GM11168 (cell line): ENCODE measurements around the gene ANO1.
"Not testable (repeated sequence)": the region's sequence is repeated elsewhere in the genome, so short reads cannot be mapped to it uniquely, and the experiment has no call there.

Experiments used
- in situ Hi-C: fragments of 300-500 bp; cut with MboI; formaldehyde crosslinking; loops from one replicate; pipeline ENCODE4 v1.12.0; 2022; ENCODE audit warnings: low sequenced_read_pairs; ENCODE audit not compliant: unreplicated experiment

Gene ANO1

GRCh38 chr11:70202920-70203750 is 125.0 kb downstream of the ANO1 start, which contains the start of gene FADD:
FADD (plus strand) TSS chr11:70203296; CDS start chr11:70203460, 164 bp downstream.
- in situ Hi-C loops = no loop called here

DNA sequence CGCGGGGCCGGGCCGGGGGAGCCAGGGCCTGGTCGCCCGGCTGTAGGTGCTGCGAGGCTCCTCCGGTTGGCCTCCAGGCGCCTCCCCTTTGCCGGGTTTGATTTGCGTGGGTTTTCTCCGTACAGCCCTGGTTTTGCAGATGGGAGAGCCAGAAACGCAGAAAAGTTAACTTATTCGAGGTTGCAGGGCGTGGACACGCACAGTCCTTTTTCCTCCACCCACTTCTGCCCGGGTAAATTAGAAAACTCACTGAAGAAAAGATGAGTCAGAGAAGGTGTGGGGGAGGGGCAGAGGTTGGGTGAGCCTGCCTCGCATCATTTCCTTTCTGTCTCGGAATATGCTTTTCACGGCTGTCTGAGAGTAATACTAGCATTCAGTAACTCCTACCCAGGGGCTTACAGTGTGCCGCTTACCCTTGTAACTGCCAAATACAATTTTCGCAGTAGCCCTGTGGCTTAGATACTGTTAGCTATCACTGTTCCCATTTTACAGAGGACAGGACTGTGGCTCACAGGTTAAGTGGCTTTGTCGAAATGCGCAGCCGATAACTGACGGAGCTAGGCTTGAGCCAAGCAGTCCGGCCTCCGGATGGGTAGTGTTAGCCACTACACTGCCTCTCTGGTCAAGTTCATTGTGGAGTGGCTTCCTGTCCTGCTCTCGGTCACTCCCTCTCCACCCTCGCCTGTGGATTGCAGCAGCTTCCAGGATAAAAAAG is 125.8 kb downstream of the ANO1 start:
- in situ Hi-C loops = no loop called here

DNA sequence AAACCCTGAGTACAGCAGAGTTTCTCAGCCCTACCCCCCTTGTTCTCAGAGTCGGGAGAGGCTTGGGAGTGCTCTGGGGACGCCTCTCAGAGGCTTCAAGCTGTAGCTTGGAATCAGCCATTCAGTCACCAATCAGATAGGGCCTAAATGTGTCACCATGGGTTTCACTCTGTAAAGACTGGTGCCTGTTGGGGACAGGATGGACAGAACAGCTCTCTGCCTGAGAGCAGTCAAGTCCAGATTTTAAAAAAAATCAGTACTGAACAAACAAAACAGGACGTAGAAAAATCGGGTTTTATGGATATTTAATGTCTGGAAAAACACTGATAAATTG is 126.3 kb downstream of the ANO1 start:
- in situ Hi-C loops = no loop called here

GRCh38 chr11:70205049-70205725 is 127.1 kb downstream of the ANO1 start:
- in situ Hi-C loops = no loop called here

- in situ Hi-C loops = no loop called here
Observed at GRCh38 chr11:70205766-70206165, 127.6 kb downstream of the ANO1 start.

DNA sequence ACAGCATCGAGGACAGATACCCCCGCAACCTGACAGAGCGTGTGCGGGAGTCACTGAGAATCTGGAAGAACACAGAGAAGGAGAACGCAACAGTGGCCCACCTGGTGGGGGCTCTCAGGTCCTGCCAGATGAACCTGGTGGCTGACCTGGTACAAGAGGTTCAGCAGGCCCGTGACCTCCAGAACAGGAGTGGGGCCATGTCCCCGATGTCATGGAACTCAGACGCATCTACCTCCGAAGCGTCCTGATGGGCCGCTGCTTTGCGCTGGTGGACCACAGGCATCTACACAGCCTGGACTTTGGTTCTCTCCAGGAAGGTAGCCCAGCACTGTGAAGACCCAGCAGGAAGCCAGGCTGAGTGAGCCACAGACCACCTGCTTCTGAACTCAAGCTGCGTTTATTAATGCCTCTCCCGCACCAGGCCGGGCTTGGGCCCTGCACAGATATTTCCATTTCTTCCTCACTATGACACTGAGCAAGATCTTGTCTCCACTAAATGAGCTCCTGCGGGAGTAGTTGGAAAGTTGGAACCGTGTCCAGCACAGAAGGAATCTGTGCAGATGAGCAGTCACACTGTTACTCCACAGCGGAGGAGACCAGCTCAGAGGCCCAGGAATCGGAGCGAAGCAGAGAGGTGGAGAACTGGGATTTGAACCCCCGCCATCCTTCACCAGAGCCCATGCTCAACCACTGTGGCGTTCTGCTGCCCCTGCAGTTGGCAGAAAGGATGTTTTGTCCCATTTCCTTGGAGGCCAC is 128.3 kb downstream of the ANO1 start:
- in situ Hi-C loops = no loop called here

DNA sequence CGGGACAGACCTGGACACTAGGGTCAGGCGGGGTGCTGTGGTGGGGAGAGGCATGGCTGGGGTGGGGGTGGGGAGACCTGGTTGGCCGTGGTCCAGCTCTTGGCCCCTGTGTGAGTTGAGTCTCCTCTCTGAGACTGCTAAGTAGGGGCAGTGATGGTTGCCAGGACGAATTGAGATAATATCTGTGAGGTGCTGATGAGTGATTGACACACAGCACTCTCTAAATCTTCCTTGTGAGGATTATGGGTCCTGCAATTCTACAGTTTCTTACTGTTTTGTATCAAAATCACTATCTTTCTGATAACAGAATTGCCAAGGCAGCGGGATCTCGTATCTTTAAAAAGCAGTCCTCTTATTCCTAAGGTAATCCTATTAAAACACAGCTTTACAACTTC is 128.9 kb downstream of the ANO1 start:
- in situ Hi-C loops = no loop called here

DNA sequence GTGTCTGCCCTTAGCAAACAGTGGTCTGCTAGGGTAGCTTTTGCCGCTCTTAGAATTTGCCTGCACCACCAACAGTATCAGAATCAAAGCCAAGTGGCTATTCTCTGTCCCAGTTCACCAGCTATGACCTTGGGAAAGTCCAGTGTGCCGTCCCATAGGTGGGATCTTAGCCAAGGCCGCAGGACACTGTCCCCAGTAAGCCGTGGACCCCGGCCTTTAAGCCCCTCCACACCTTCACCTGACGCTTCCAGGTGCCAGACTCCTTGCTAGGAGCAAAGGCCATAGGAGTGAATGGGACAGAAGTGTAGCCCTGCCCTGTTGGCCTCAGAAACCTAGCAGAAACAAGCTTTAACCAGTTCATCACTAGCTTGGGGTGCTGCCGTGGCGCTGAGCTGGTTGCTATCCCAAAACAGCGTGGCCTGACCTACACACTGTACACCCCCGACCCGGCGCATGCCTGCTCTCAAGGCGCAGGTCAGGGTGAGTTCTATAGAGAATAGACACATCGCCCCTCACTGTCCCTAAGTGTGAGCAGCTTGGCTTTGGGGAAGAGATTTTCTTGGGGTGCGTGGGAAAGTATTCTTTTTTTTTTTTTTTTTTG is 129.5 kb downstream of the ANO1 start:
- in situ Hi-C loops = no loop called here

GRCh38 chr11:70209391-70209912 is 131.3 kb downstream of the ANO1 start:
- in situ Hi-C loops = no loop called here

DNA sequence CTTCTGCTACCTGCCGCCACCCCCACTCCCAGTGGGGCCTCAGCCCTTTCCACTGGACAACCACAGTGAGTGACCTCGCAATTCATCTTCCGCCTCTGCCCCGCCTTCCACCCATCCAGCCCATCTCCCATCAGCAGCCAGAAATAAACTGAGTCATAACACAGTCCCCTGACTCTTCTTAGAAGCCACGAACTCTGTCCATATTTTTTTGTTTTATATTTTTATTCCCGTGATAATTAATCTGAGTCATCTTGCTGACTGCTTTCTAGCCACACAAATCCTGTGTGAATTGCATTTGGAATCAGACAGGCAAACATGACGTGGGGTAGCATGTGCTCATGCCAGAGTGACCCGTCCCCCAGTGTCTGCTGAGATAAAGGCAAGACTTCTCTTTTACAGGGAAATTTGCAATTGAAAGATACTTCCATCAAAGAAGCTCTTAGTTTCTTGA is 132.0 kb downstream of the ANO1 start:
- in situ Hi-C loops = no loop called here

DNA sequence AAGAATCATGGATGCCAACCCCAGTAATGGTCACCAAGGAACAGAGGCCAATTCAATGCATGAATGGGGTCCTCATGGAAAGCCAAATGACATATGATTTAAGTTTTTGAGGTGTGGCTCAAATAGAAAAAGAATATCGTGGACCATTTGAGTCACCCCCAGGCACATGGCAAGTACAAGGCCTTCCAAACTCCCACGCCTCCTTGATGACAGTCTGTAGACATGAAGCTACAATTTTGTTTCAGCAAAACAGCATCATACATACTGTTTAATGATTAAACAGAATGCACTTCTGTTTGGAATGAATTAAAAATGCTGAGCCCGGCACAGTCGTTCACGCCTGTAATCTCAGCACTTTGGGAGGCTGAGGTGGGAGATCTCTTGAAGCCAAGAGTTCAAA is 132.4 kb downstream of the ANO1 start:
- in situ Hi-C loops = no loop called here

GRCh38 chr11:70212227-70212811 is 134.2 kb downstream of the ANO1 start:
- in situ Hi-C loops = no loop called here

DNA sequence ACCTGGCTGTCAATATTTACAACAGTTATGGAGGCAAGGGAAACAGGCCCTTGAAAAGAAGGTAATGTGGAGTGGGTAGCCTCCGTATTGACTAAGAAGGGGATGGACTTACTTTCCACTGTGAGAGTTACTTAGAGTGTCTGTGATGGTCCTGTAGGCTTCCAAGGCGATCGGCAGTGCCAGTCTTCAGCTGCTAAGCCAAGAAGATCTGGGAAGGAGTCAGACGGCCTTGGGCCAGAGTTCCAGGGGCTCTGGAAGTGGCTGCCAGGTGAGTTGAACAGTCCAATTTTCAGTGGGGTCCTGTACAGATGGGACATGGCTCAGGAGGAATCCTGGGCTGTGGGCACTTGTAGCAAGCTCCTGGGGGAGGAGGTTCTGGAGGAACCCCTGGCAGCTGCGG is 139.3 kb downstream of the ANO1 start:
- in situ Hi-C loops = not testable (repeated sequence)

- in situ Hi-C loops = not testable (repeated sequence)
Observed at GRCh38 chr11:70218076-70218475, 140.0 kb downstream of the ANO1 start.

DNA sequence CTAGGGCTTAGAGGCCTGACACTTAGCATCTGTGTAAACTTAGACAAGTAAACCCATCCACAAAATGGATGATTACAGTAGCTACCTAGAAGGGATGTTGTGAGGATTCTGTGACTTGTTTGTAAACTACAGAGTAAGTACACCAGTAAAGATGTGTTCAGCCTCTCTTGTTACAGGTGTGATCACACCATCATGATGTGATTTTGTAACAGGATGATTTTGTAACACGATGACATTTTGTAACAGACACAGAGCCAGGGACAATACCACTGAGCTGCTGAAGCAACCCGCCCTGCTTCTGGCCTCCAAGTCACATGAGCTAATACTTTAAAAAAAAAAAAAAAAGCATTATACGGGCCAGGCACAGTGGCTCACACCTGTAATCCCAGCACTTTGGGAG is 142.0 kb downstream of the ANO1 start:
- in situ Hi-C loops = no loop called here

DNA sequence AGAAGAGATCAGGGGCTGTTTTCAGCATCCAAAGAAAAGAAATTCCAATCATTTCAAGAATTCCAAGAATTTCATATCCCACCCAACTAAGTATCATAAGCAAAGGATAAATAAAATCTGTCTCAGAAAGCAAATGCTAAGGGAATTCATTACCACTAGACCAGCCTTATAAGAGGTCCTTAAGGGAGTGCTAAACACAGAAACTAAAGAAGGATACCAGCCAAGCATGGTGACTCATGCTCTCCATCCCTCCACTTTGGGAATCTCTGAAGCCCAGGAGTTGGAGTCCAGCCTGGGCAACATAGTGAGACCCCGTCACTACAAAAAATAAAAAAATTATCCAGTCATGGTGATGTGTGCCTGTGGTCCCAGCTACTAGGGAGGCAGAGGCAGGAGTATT is 142.8 kb downstream of the ANO1 start:
- in situ Hi-C loops = no loop called here

GRCh38 chr11:70225681-70226177 is 147.6 kb downstream of the ANO1 start:
- in situ Hi-C loops = no loop called here

DNA sequence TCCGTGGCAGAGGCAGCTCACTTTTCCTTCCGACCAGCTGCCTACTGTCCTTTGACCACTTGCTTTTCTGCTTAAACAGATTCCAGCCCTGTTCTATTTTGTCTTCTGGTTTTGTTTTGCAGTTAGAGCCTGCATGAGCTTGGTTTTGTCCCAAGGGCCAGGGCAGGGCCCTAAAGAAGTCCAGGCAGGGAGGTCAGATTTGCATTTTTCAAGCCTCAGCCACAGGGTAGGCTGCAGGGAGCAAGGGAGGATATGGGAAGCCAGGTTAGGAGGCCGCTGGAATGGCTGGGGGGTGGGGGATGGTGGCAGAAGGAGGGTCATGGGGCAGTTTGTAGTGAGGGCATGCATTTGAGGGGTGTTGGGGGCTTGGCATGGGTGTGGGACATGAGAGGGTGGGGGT is 148.1 kb downstream of the ANO1 start:
- in situ Hi-C loops = no loop called here

GRCh38 chr11:70226967-70227366 is 148.8 kb downstream of the ANO1 start:
- in situ Hi-C loops = no loop called here
